Smooth muscle cell (in vitro differentiated cells): ENCODE data around the gene CCT5. TPM values are rescaled to one million over a fixed set of nuclear protein-coding genes. Genes with fewer than 3 reads are reported as not detected.
"Not testable (repeated sequence)": the region's sequence is repeated elsewhere in the genome, so short reads cannot be mapped to it uniquely, and the experiment has no call there.

Experiments
- DNase-seq: peaks from one replicate; lab custom pipeline; 2025; ENCODE audit not compliant: unreplicated experiment; lab: John Stamatoyannopoulos, UW
- H2AFZ ChIP-seq: fragments of 200-600 bp; sonication (generic); 2 replicates; pipeline ENCODE4 v1.6.0; 2016; ENCODE audit warnings: antibody characterized with exemption, low read depth, mild to moderate bottlenecking
- H3F3A ChIP-seq: fragments of 200-600 bp; sonication (generic); 2 replicates; pipeline ENCODE4 v1.6.0; 2017; ENCODE audit warnings: antibody characterized with exemption, low read depth
- H3K27ac ChIP-seq: fragments of 200-600 bp; sonication (generic); 2 replicates; pipeline ENCODE4 v1.5.1; 2016; ENCODE audit warnings: low read depth, mild to moderate bottlenecking
- H3K27me3 ChIP-seq: fragments of 200-600 bp; sonication (generic); 2 replicates; pipeline ENCODE4 v1.6.1; 2016; ENCODE audit warnings: low read depth, mild to moderate bottlenecking
- H3K36me3 ChIP-seq: fragments of 200-600 bp; sonication (generic); 2 replicates; pipeline ENCODE4 v1.5.1; 2016; ENCODE audit warnings: low read depth
- H3K4me1 ChIP-seq: fragments of 200-600 bp; sonication (generic); 2 replicates; pipeline ENCODE4 v1.5.1; 2016; ENCODE audit warnings: low read depth
- H3K4me2 ChIP-seq: fragments of 200-600 bp; sonication (generic); 2 replicates; pipeline ENCODE4 v1.6.0; 2016; ENCODE audit warnings: mild to moderate bottlenecking
- H3K4me3 ChIP-seq: fragments of 200-600 bp; sonication (generic); 2 replicates; pipeline ENCODE4 v1.5.1; 2016; ENCODE audit warnings: mild to moderate bottlenecking
- H3K79me2 ChIP-seq: fragments of 200-600 bp; sonication (generic); 2 replicates; pipeline ENCODE4 v1.6.0; 2016; ENCODE audit warnings: low read depth, mild to moderate bottlenecking
- H3K9ac ChIP-seq: fragments of 200-600 bp; sonication (generic); 2 replicates; pipeline ENCODE4 v1.6.0; 2016; ENCODE audit warnings: low read depth
- H3K9me3 ChIP-seq: fragments of 200-600 bp; sonication (generic); replicated peaks from 2 replicates; pipeline ENCODE4 v1.5.1; 2016; ENCODE audit warnings: low read depth
- H4K20me1 ChIP-seq: fragments of 200-600 bp; sonication (generic); 2 replicates; pipeline ENCODE4 v1.6.0; 2016; ENCODE audit warnings: low read depth
- CTCF ChIP-seq: fragments of 200-600 bp; sonication (generic); IDR thresholded peaks from 2 replicates; pipeline ENCODE4 v1.5.1; 2017; ENCODE audit warnings: borderline replicate concordance, mild to moderate bottlenecking, antibody characterized with exemption; ENCODE audit not compliant: insufficient read depth, poor library complexity, severe bottlenecking
- WGBS: methylation state at CpG from one replicate; pipeline ENCODE4 v1.1.7; 2016; ENCODE audit warnings: low lambda C conversion rate; 5-methylcytosine and 5-hydroxymethylcytosine counted together
- polyA plus RNA-seq: library from polyadenylated mRNA; unstranded; fragments of >200 nt; fragmentation: Nextera tagmentation; extraction: Ambion mirVana; gene quantifications from 2 replicates; pipeline ENCODE4 v1.2.1, GENCODE V29; 2016
- total RNA-seq: library from RNA; depleted of rRNA; stranded (reverse); fragments of >200 nt; gene quantifications from 2 replicates; pipeline ENCODE4 v1.2.3, GENCODE V29; 2014

CCT5 gene
- total and polyA plus RNA-seq, 2 experiments from 2014 or later, result 146 to 198 TPM

- H3K4me2 ChIP-seq, result no peak overlapping the region
- DNase-seq, result no peak
- no peaks in the 10 kb centered on the region for H3K4me1 ChIP-seq
- peaks cover 5% of the 10 kb centered on the region for H3K79me2 ChIP-seq
- 91% methylated on average over 1 of the region's 1 CpG for WGBS
- H3K27me3 ChIP-seq, result no peaks in the 10 kb centered on the region
- no peak overlapping the region for H2AFZ ChIP-seq
- no peak overlapping the region for H3K9ac ChIP-seq
- H3K4me3 ChIP-seq, result no peak overlapping the region
- no peak for TF ChIP-seq CTCF
- no peaks in the 10 kb centered on the region for H3K9me3 ChIP-seq
- no peaks in the 10 kb centered on the region for H3F3A ChIP-seq
- no peaks in the 10 kb centered on the region for H4K20me1 ChIP-seq
- H3K36me3 ChIP-seq, result no peaks in the 10 kb centered on the region
- no peak overlapping the region for H3K27ac ChIP-seq
Measured at GRCh38 chr5:10243660-10244240, 6.3 kb upstream of the CCT5 start.

DNA sequence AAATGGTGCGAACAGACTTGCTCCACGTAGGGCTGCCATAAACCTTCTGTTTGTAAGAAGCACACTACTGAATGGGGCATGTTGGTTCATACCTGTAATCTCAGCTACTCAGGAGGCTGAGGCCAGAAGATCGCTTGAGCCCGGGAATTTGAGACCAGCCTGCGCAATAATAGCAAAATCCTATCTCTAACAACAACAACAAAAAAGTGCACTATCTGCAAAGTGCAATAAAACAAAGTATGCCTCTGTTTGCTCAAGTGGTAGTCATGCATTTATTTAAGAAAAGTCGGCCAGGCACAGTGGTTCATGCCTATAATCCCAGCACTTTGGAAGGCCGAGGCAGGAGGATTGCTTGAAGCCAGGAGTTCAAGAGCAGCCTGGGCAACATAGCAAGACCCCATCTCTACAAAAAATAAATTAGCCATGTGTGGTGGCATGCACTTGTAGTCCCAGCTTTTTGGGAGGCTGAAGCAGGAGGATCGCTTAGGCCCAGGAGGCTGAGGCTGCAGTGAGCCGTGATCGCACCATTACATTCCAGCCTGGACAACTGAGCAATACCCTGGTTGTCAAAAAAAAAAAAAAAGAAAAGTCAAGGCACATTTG is 5.6 kb upstream of the CCT5 start:
- TF ChIP-seq CTCF, result no peak
- H4K20me1 ChIP-seq, result no peaks in the 10 kb centered on the region
- no peak for DNase-seq
- H3K4me3 ChIP-seq, result no peak overlapping the region
- WGBS, result 94% methylated on average over 10 of the region's 10 CpGs
- H3K27ac ChIP-seq, result no peak overlapping the region
- no peak overlapping the region for H3K4me2 ChIP-seq
- no peaks in the 10 kb centered on the region for H3K4me1 ChIP-seq
- H3K36me3 ChIP-seq, result no peaks in the 10 kb centered on the region
- H3K9ac ChIP-seq, result no peak overlapping the region
- H3K27me3 ChIP-seq, result no peaks in the 10 kb centered on the region
- no peak overlapping the region for H2AFZ ChIP-seq
- peaks cover 7% of the 10 kb centered on the region for H3K79me2 ChIP-seq
- no peaks in the 10 kb centered on the region for H3K9me3 ChIP-seq
- H3F3A ChIP-seq, result no peaks in the 10 kb centered on the region

DNA sequence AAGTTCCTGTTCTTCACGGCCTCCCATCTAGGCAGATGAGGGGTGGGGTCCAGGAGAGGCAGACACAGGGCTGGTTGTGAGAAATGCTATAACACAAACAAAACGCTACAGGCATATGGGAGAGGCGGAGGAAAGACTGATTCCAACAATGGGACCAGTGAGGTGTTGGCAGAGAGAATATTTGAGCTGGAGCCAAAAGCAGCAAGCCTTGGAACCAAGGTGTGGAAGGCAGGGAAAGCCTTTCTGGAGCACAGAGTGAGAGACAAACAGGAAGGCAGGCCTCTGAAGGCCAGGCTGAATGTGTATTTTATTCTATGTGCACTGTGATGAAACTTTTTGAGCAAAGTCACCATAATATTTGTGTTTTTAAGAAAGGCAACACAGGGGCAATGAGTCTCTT is 3.3 kb upstream of the CCT5 start:
- H3K4me2 ChIP-seq, result no peak overlapping the region
- H3K36me3 ChIP-seq, result no peaks in the 10 kb centered on the region
- H2AFZ ChIP-seq, result no peak overlapping the region
- no peaks in the 10 kb centered on the region for H3F3A ChIP-seq
- no peak overlapping the region for H3K4me3 ChIP-seq
- H3K9ac ChIP-seq, result no peak overlapping the region
- no peaks in the 10 kb centered on the region for H3K27me3 ChIP-seq
- H3K4me1 ChIP-seq, result peaks cover 8% of the 10 kb centered on the region
- no peak overlapping the region for H3K27ac ChIP-seq
- no peak for DNase-seq
- H3K79me2 ChIP-seq, result peaks cover 23% of the 10 kb centered on the region
- no peaks in the 10 kb centered on the region for H3K9me3 ChIP-seq
- 98% methylated on average over 3 of the region's 3 CpGs for WGBS
- H4K20me1 ChIP-seq, result peaks cover 13% of the 10 kb centered on the region
- TF ChIP-seq CTCF, result no peak

DNA sequence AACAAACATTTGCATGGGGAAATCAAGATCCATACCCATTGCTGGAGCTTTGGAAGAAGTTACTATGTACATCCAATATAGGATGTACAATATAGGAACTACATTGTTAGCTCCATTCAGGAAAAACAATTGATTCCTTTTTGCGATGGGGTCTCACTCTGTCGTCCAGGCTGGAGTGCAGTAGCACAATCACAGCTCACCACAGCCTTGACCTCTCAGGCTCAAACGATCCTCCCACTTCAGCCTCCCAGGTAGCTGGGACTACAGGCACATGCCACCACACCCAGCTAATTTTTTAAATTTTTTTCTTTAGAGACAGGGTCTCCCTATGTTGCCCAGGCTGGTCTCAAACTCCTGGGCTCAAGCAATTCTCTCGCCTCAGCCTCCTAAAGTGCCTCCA is 2.9 kb upstream of the CCT5 start:
- DNase-seq, H3K9ac ChIP-seq, H3F3A ChIP-seq, H3K27me3 ChIP-seq, H2AFZ ChIP-seq, H3K36me3 ChIP-seq, H3K27ac ChIP-seq, H3K4me3 ChIP-seq, H3K4me2 ChIP-seq, H3K9me3 ChIP-seq: not testable (repeated sequence)
- WGBS, result 99% methylated on average over 4 of the region's 4 CpGs
- Histone ChIP-seq H3K4me1 (peaks cover 11% of the 10 kb centered on the region), H3K79me2 (peaks cover 28% of the 10 kb centered on the region), H4K20me1 (peaks cover 17% of the 10 kb centered on the region)
